Cardiac fibroblast (primary cell): Measurements from ENCODE around the gene RANBP3.

Experiments
- DNase-seq, 2 donors: peaks; one replicate each; pipeline versions ENCODE4 v3.0.0 to v3.0.0-alpha.2; 2010; ENCODE audit warnings: low read depth in 2 of 2
- H3K4me3 ChIP-seq, 2 donors: replicated peaks in 1 of 2; 1 replicate in 1 of 2; 2 replicates in 1 of 2; pipeline ENCODE4 v1.5.1; 2011; ENCODE audit warnings: low read depth in 2 of 2, low read length in 2 of 2, mild to moderate bottlenecking in 2 of 2, moderate library complexity in 1 of 2
- CTCF ChIP-seq: IDR thresholded peaks from one replicate; pipeline ENCODE4 v1.5.1; 2011; ENCODE audit warnings: low read depth, mild to moderate bottlenecking, low read length, inconsistent platforms

Gene RANBP3

GRCh38 chr19:5956323-5956722, 21.6 kb downstream of the RANBP3 start:
- no peak for TF ChIP-seq CTCF
- no peak overlapping the region for H3K4me3 ChIP-seq

GRCh38 chr19:5955636-5955935, 22.4 kb downstream of the RANBP3 start:
- DNase-seq: no peak
- no peak overlapping the region for H3K4me3 ChIP-seq
- TF ChIP-seq CTCF: no peak

More at GRCh38 chr19:5956323-5956722, 21.6 kb downstream of the RANBP3 start:
- no peak for DNase-seq

- no peak overlapping the region for H3K4me3 ChIP-seq
- no peak for TF ChIP-seq CTCF
- peak in 1 of 2 donors; percentile 50 for DNase-seq
Measured at GRCh38 chr19:5954293-5954692, 23.6 kb downstream of the RANBP3 start.

GRCh38 chr19:5953680-5954213, 24.2 kb downstream of the RANBP3 start:
- no peak overlapping the region for H3K4me3 ChIP-seq
- peak in 1 of 2 donors; percentile 18 for DNase-seq
- no peak for TF ChIP-seq CTCF

- H3K4me3 ChIP-seq: no peak overlapping the region
- peak in 1 of 2 donors; percentile 44 for DNase-seq
- no peak for TF ChIP-seq CTCF
Measured at GRCh38 chr19:5953030-5953589, 24.8 kb downstream of the RANBP3 start.

- no peak for DNase-seq
- no peak for TF ChIP-seq CTCF
- H3K4me3 ChIP-seq: no peak overlapping the region
Measured at GRCh38 chr19:5952193-5953029, 25.5 kb downstream of the RANBP3 start.
